MCF 10A (cell line): ENCODE results near the gene SHISA9. TPM values are rescaled to one million over a fixed set of nuclear protein-coding genes. Genes with fewer than 3 reads are reported as not detected.

Experiments
- BruUV-seq: library from RNA; stranded (reverse); fragments of 400-500 nt; replicated peaks from 2 replicates; lab custom pipeline; 2021; lab: Mats Ljungman, UMichigan
- CTCF ChIA-PET: fragments of 300-600 bp; sonication (Branson Sonifier 250); formaldehyde crosslinking; extraction: SDS; loops from one replicate; lab custom pipeline; 2021; ENCODE audit warnings: antibody characterized with exemption, inconsistent platforms; lab: Yijun Ruan, JAX
- POLR2A ChIA-PET: fragments of 300-600, 350-650 bp; sonication (Branson Sonifier 250); formaldehyde crosslinking; extraction: SDS; loops from one replicate; lab custom pipeline; 2020; ENCODE audit warnings: antibody characterized with exemption, inconsistent platforms; lab: Yijun Ruan, JAX
- DNase-seq: peaks from one replicate; pipeline ENCODE4 v3.0.0-alpha.2; 2018; ENCODE audit not compliant: unreplicated experiment
- H3K27ac Mint-ChIP-seq: one replicate; pipeline ENCODE4 v1.8.0; 2022; ENCODE audit warnings: mild to moderate bottlenecking, low read depth, mixed read lengths; ENCODE audit not compliant: unreplicated experiment
- H3K27me3 Mint-ChIP-seq: one replicate; pipeline ENCODE4 v1.8.0; 2022; ENCODE audit warnings: mixed read lengths; ENCODE audit not compliant: insufficient read depth, unreplicated experiment
- H3K36me3 Mint-ChIP-seq: one replicate; pipeline ENCODE4 v1.8.0; 2022; ENCODE audit warnings: mild to moderate bottlenecking, moderate library complexity, mixed read lengths; ENCODE audit not compliant: insufficient read depth, unreplicated experiment
- H3K4me1 Mint-ChIP-seq: one replicate; pipeline ENCODE4 v1.8.0; 2022; ENCODE audit warnings: mixed read lengths; ENCODE audit not compliant: insufficient read depth, unreplicated experiment
- H3K4me3 Mint-ChIP-seq: one replicate; pipeline ENCODE4 v1.8.0; 2022; ENCODE audit warnings: mild to moderate bottlenecking, moderate library complexity, mixed read lengths; ENCODE audit not compliant: unreplicated experiment
- H3K9me3 Mint-ChIP-seq: one replicate; pipeline ENCODE4 v1.8.0; 2022; ENCODE audit warnings: mixed read lengths; ENCODE audit not compliant: unreplicated experiment
- intact Hi-C: fragments of 100-400 bp; cut with micrococcal nuclease; formaldehyde crosslinking; loops from 2 replicates; pipeline ENCODE4 v1.14.1; 2022
- total RNA-seq: library from RNA; stranded (reverse); gene quantifications from 2 replicates; pipeline ENCODE4 v1.2.3, GENCODE V29; 2022
- TF ChIP-seq, protein P1 (sequence below): fragments of 200-600 bp; IDR thresholded peaks from one replicate; pipeline ENCODE4 v1.8.0; 2022; ENCODE audit warnings: antibody characterized with exemption, mild to moderate bottlenecking; ENCODE audit not compliant: unreplicated experiment

Gene SHISA9
- total RNA-seq, 1 experiment from 2014 or later, result 8.0 TPM

DNA sequence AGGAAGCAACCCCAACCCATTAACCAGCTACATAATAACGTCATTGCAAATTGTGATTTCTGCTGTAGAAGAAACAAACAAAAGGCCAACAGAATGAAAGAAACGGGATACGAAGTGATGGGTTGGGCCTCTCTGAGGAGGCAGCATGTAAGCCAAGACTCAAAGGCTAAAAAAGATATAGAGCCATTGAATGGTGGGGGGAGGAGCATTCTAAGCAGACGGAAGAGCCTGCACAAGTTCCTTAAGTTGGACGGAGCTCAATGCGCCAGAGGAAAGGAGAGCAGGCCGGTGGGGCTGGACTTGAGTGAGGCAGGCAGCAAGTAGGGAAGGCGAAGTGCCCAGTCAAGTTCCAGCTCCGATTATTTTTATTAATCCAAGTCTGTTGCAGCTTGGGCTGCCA lies 160.3 kb downstream of the SHISA9 start:
- Mint-ChIP-seq H3K27ac (no peak overlapping the region), H3K27me3 (no peaks in the 10 kb centered on the region), H3K9me3 (peaks cover 12% of the 10 kb centered on the region), H3K4me1 (no peaks in the 10 kb centered on the region), H3K4me3 (no peak overlapping the region), H3K36me3 (no peaks in the 10 kb centered on the region)
- BruUV-seq, result no TSS peak
- ChIA-PET CTCF (no interaction called here), POLR2A (no interaction called here)
- no peak for DNase-seq
- intact Hi-C loops, result no loop called here
- TF ChIP-seq, protein P1, sequence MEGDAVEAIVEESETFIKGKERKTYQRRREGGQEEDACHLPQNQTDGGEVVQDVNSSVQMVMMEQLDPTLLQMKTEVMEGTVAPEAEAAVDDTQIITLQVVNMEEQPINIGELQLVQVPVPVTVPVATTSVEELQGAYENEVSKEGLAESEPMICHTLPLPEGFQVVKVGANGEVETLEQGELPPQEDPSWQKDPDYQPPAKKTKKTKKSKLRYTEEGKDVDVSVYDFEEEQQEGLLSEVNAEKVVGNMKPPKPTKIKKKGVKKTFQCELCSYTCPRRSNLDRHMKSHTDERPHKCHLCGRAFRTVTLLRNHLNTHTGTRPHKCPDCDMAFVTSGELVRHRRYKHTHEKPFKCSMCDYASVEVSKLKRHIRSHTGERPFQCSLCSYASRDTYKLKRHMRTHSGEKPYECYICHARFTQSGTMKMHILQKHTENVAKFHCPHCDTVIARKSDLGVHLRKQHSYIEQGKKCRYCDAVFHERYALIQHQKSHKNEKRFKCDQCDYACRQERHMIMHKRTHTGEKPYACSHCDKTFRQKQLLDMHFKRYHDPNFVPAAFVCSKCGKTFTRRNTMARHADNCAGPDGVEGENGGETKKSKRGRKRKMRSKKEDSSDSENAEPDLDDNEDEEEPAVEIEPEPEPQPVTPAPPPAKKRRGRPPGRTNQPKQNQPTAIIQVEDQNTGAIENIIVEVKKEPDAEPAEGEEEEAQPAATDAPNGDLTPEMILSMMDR, result no peak

DNA sequence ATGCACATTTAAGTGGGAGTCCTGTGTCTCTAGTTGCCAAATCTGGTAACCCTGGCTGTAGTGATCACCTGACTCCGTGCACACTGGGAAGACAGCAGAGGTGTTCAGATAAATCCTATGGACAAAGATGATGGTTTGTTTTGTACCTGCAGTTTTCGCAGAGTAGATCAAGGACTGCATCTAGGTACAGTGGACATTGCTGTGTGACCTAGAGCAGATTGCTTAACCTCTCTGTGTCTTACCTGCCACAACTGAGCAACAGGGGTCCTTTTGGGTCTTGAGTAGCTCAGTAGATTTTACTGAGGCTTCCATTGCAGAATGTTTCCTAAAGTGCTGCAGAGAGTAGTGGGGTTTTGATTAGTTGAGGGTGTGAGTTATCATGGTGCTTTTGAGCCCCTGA lies 160.8 kb downstream of the SHISA9 start:
- intact Hi-C loops, result no loop called here
- POLR2A ChIA-PET, result no interaction called here
- BruUV-seq, result no TSS peak
- H3K27ac Mint-ChIP-seq, result no peak overlapping the region
- CTCF ChIA-PET, result no interaction called here
- peaks cover 12% of the 10 kb centered on the region for H3K9me3 Mint-ChIP-seq
- no peaks in the 10 kb centered on the region for H3K36me3 Mint-ChIP-seq
- no peaks in the 10 kb centered on the region for H3K27me3 Mint-ChIP-seq
- no peak for DNase-seq
- TF ChIP-seq, protein P1, result no peak
- no peak overlapping the region for H3K4me3 Mint-ChIP-seq
- no peaks in the 10 kb centered on the region for H3K4me1 Mint-ChIP-seq

DNA sequence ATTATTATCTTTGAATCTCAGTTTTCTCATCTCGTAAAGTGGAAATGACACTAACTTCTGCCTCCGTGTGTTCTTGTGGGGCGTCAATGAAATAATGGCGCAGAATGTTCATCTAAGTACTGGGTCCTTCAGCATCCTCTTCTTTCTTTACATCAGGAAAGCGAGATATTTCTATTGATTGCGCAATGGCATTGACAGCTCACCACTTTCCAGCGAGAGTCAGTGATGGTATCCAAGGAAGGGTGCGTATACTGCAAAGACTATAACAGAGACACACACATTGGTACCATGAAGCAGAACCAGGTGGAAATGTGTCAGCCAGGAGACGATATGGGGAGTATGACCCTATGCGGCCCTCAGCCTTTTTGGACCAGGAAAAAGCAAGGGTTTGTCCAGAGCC lies 162.1 kb downstream of the SHISA9 start:
- Mint-ChIP-seq H3K4me1 (no peaks in the 10 kb centered on the region), H3K9me3 (peaks cover 21% of the 10 kb centered on the region), H3K27ac (no peak overlapping the region), H3K36me3 (no peaks in the 10 kb centered on the region), H3K4me3 (no peak overlapping the region), H3K27me3 (no peaks in the 10 kb centered on the region)
- no peak for DNase-seq
- TF ChIP-seq, protein P1, result no peak
- ChIA-PET POLR2A (no interaction called here), CTCF (interaction anchor here (0.6 kb wide), 1 partner anchor 239 kb away, joined by 3 read pairs; no protein-coding TSS in a partner anchor)
- no TSS peak for BruUV-seq
- intact Hi-C loops, result no loop called here

DNA sequence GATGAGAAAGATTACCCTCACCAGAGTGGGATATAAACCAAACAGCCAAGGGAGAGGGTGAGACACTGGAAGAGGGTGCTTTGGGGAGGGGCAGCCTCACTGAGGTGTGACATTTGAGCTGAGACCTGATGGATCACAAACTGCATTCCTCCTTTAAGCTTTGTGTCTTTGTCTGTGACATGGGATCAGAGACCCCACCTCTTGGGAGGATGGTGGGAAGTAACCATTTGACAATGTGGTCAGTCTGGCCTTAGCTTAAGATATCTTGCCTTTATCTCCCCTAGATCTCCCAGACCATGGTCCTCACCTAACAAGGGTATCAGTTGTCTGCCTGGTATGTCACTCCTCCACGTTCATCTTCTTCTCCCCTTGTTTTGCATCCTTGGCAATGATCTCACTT lies 163.4 kb downstream of the SHISA9 start:
- CTCF ChIA-PET, result no interaction called here
- no peaks in the 10 kb centered on the region for H3K4me1 Mint-ChIP-seq
- no TSS peak for BruUV-seq
- no peak for DNase-seq
- POLR2A ChIA-PET, result no interaction called here
- H3K9me3 Mint-ChIP-seq, result peaks cover 18% of the 10 kb centered on the region
- H3K4me3 Mint-ChIP-seq, result no peak overlapping the region
- H3K27ac Mint-ChIP-seq, result no peak overlapping the region
- H3K27me3 Mint-ChIP-seq, result no peaks in the 10 kb centered on the region
- TF ChIP-seq, protein P1, result no peak
- H3K36me3 Mint-ChIP-seq, result no peaks in the 10 kb centered on the region
- intact Hi-C loops, result no loop called here
